ENCODE data around the gene SLC2A1.

DNA sequence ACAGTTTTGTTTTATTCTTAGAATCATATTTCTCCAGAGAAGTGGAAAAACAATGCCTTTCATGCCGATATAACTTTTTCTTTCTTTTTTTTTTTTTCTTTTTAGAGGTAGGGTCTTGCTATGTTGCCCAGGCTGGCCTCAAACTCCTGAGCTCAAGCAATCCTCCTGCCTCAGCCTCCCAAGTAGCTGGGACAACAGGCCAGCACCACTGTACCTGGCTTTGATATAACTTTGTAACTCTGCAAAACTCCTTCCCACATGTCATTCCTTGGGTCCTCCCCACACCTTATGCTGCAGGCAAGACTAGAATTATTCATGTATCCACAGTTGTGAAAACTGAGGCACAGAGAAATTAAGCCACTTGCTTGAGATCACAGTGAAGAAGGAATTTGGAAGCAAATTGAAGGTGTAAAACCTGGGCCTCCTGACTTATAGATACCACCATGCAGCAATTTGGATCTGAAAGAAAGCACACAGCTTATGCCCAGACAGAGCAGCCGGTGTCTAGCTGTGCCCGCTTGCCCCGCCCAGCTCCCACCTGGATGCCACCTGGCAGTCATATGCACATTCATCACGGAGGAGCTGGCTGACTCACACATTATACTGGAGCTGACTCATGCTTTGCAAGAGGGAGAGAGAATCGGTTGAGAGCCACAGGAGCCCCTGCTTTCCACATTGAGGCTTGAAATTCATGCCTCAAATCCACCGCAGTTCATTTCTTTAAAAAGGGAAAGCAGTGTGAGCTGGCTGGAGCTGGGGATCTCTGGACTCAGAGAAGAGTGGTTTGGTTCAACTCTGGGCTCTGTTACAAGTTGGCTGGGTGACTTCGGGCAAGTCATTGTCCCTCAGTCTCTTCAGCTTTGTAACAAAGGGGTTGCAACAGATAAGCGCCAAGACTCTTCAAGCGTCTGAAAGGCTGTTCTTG lies 8.3 kb upstream of the SLC2A1 start:
- no peak for TF ChIP-seq EZH2 (IDR thresholded peaks at IDR 0.05; ENCODE audit: low read length)
- TF ChIP-seq, protein P1, sequence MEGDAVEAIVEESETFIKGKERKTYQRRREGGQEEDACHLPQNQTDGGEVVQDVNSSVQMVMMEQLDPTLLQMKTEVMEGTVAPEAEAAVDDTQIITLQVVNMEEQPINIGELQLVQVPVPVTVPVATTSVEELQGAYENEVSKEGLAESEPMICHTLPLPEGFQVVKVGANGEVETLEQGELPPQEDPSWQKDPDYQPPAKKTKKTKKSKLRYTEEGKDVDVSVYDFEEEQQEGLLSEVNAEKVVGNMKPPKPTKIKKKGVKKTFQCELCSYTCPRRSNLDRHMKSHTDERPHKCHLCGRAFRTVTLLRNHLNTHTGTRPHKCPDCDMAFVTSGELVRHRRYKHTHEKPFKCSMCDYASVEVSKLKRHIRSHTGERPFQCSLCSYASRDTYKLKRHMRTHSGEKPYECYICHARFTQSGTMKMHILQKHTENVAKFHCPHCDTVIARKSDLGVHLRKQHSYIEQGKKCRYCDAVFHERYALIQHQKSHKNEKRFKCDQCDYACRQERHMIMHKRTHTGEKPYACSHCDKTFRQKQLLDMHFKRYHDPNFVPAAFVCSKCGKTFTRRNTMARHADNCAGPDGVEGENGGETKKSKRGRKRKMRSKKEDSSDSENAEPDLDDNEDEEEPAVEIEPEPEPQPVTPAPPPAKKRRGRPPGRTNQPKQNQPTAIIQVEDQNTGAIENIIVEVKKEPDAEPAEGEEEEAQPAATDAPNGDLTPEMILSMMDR (optimal IDR thresholded peaks at IDR 0.05 in 1 of 3, IDR thresholded peaks at IDR 0.05 in 1 of 3, conservative IDR thresholded peaks at IDR 0.05 in 1 of 3; ENCODE audit: extremely low read depth in 1 of 3, insufficient read depth in 2 of 3, low read length in 3 of 3): no peak
